ENCODE results near the gene PRDM1. TPM values are rescaled to one million over a fixed set of nuclear protein-coding genes. Genes with fewer than 3 reads are reported as not detected.
A peak's percentile ranks its signal among the peaks of the same experiment; 100 is the strongest.

The PRDM1 gene
- total and polyA plus RNA-seq, 12 donors: 0.32 to 11.2 (median 1.9) TPM

- intact Hi-C loops (cut with DNase I): no loop called here
- DNase-seq (no peak), ATAC-seq (no peak)
- TF ChIP-seq CTCF (IDR thresholded peaks at IDR 0.05): no peak
- WGBS, 2 donors: 63 to 70% methylated on average over 10 of the region's 10 CpGs
- peaks cover 0 to 37% (median 0%) of the 10 kb centered on the region in 9 donors for H3K4me1 ChIP-seq
- H3K4me3 ChIP-seq: no peak overlapping the region
- H3K36me3 ChIP-seq: peaks cover 0 to 48% (median 3%) of the 10 kb centered on the region in 9 donors
- peaks cover 0 to 25% (median 0%) of the 10 kb centered on the region in 7 donors for H3K27me3 ChIP-seq
- H3K9me3 ChIP-seq: no peaks in the 10 kb centered on the region
- H3K27ac ChIP-seq: no peak overlapping the region
These were observed 24.2 kb downstream of the PRDM1 start for GRCh38 chr6:106110164-106110826.

DNA sequence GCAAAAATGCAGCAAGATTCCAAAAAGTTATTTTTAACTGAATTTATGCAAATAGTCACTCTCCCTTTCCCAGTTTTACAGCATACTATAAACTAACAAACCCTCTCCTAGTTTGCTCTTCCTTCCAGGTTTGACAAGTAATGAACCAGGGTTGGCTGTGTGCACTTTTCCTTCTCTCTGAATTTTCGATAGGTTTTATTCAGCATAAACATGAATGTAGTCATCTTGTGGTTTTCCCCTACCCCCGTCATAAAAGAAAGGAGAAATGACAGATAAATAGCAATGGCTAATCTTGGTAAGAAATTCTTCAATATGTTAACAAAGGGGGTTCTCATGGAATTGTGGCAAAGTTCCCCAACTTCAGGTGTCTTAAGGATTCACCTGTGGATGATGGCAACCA is 26.3 kb downstream of the PRDM1 start:
- peaks cover 0 to 52% (median 0%) of the 10 kb centered on the region in 9 donors for H3K4me1 ChIP-seq
- intact Hi-C loops (cut with DNase I): no loop called here

GRCh38 chr6:106113256-106113959 is 27.3 kb downstream of the PRDM1 start:
- no peak overlapping the region for H3K4me3 ChIP-seq
- DNase-seq: no peak
- no peak for TF ChIP-seq CTCF (IDR thresholded peaks at IDR 0.05)
- intact Hi-C loops (cut with DNase I): no loop called here
- peaks cover 0 to 60% (median 0%) of the 10 kb centered on the region in 9 donors for H3K4me1 ChIP-seq
- H3K36me3 ChIP-seq: peaks cover 0 to 17% (median 0%) of the 10 kb centered on the region in 9 donors
- H3K9me3 ChIP-seq: no peaks in the 10 kb centered on the region
- WGBS, 2 donors: 57 to 68% methylated on average over 10 of the region's 10 CpGs
- peaks cover 0 to 18% (median 0%) of the 10 kb centered on the region in 7 donors for H3K27me3 ChIP-seq
- peak overlapping the region in 4 of 10 donors; percentile 11 to 54 (median 46) for H3K27ac ChIP-seq
- peak in 1 of 8 donors; percentile 66 for ATAC-seq

More for the DNA sequence above, 26.3 kb downstream of the PRDM1 start:
- peaks cover 0 to 26% (median 0%) of the 10 kb centered on the region in 9 donors for H3K36me3 ChIP-seq
- ATAC-seq: no peak
- H3K9me3 ChIP-seq: no peaks in the 10 kb centered on the region
- H3K27ac ChIP-seq: peak overlapping the region in 1 of 10 donors; percentile 54
- DNase-seq: no peak
- no peak overlapping the region for H3K4me3 ChIP-seq
- peaks cover 0 to 18% (median 0%) of the 10 kb centered on the region in 7 donors for H3K27me3 ChIP-seq
- TF ChIP-seq CTCF (IDR thresholded peaks at IDR 0.05): no peak
- 88 to 91% methylated on average over 2 of the region's 2 CpGs for WGBS, 2 donors

DNA sequence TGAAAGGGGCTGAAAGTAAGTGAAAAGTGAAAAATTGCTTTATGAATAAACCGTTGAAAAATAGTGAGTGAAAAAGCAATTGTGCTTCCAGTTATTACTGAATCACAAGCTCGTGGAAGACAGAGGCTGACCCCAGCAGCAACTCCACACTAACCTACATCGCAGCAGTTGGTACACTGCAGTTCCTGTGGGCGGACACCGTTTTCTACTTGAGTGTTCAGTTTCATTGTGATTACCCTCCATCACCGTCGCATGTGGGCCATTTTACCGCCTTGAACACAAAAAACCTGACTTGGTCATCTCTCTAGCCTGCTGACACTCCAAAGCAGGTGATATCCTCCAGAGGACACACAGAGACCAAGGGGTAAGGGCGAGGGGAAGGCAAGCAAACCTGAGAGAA is 28.4 kb downstream of the PRDM1 start:
- DNase-seq (no peak), ATAC-seq (no peak)
- 96 to 97% methylated on average over 9 of the region's 9 CpGs for WGBS, 2 donors
- H3K9me3 ChIP-seq: no peaks in the 10 kb centered on the region
- H3K27ac ChIP-seq: peak overlapping the region in 1 of 10 donors; percentile 75
- H3K4me1 ChIP-seq: peaks cover 0 to 66% (median 0%) of the 10 kb centered on the region in 9 donors
- no peak for TF ChIP-seq CTCF (IDR thresholded peaks at IDR 0.05)
- peaks cover 0 to 18% (median 0%) of the 10 kb centered on the region in 7 donors for H3K27me3 ChIP-seq
- intact Hi-C loops (cut with DNase I): no loop called here
- H3K4me3 ChIP-seq: no peak overlapping the region
- H3K36me3 ChIP-seq: peaks cover 0 to 7% (median 0%) of the 10 kb centered on the region in 9 donors

Data from heart right ventricle (tissue), 16 donors.